Measurements from ENCODE around the gene PKIG.

PKIG gene

GRCh38 chr20:44662261-44662660 lies 79.9 kb downstream of the PKIG start:
- no peak for DNase-seq (ENCODE audit: low read depth)

GRCh38 chr20:44664131-44664530 lies 81.8 kb downstream of the PKIG start:
- DNase-seq (ENCODE audit: low read depth) = no peak

GRCh38 chr20:44666066-44666465 lies 83.7 kb downstream of the PKIG start:
- no peak for DNase-seq (ENCODE audit: low read depth)
